B cell (primary cell): ENCODE results near the gene SDK1.

Experiments
- EZH2 ChIP-seq: IDR thresholded peaks from 2 replicates; pipeline ENCODE4 v1.6.1; 2012; ENCODE audit warnings: borderline replicate concordance, low read depth, mild to moderate bottlenecking, moderate library complexity, low read length; ENCODE audit not compliant: insufficient read depth, poor library complexity, severe bottlenecking
- TF ChIP-seq, protein P1 (sequence below): fragments of 200-600 bp; IDR thresholded peaks from one replicate; pipeline ENCODE4 v1.8.0; 2022; ENCODE audit warnings: antibody characterized with exemption, mild to moderate bottlenecking

DNA sequence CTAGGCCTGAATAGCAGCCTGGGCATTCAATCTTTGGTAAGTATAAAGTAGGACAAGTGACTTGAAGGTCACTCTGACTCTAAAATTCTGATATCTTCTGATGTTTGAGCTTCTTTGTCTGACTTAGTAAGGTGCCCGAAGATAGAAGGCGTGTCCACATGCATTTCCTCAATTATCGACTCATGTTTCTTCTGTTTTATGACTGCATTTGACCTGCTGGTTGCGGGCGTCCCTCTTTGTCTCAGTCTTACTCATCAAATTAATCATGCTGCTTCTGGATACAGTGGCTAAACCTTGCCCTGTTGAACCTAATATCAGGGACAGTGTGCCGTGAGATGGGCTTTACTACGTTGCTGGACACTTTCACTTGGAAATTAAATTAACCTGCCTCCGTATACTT lies 534.1 kb downstream of the SDK1 start:
- TF ChIP-seq, protein P1, sequence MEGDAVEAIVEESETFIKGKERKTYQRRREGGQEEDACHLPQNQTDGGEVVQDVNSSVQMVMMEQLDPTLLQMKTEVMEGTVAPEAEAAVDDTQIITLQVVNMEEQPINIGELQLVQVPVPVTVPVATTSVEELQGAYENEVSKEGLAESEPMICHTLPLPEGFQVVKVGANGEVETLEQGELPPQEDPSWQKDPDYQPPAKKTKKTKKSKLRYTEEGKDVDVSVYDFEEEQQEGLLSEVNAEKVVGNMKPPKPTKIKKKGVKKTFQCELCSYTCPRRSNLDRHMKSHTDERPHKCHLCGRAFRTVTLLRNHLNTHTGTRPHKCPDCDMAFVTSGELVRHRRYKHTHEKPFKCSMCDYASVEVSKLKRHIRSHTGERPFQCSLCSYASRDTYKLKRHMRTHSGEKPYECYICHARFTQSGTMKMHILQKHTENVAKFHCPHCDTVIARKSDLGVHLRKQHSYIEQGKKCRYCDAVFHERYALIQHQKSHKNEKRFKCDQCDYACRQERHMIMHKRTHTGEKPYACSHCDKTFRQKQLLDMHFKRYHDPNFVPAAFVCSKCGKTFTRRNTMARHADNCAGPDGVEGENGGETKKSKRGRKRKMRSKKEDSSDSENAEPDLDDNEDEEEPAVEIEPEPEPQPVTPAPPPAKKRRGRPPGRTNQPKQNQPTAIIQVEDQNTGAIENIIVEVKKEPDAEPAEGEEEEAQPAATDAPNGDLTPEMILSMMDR, result no peak
- no peak for TF ChIP-seq EZH2
